AG04450 (cell line): ENCODE measurements around the gene CD1D. TPM values are rescaled to one million over a fixed set of nuclear protein-coding genes. Genes with fewer than 3 reads are reported as not detected.

Experiments used
- CTCF ChIA-PET: fragments of 300-600, 350-600 bp; formaldehyde crosslinking; extraction: SDS; loops from one replicate; lab custom pipeline; 2022; ENCODE audit warnings: antibody characterized with exemption, inconsistent platforms; lab: Charles Lee
- POLR2A ChIA-PET: fragments of 350-600 bp; formaldehyde crosslinking; extraction: SDS; loops from one replicate; lab custom pipeline; 2021; ENCODE audit warnings: antibody characterized with exemption, inconsistent platforms; lab: Yijun Ruan, JAX
- DNase-seq: peaks from one replicate; pipeline ENCODE4 v3.0.0-alpha.2; 2011; ENCODE audit warnings: low read depth, low spot score
- H3K27ac ChIP-seq: one replicate; pipeline ENCODE4 v1.5.1; 2012; ENCODE audit warnings: low read depth, low read length, control low read depth
- H3K27me3 ChIP-seq: one replicate; pipeline ENCODE4 v1.6.0; 2012; ENCODE audit warnings: low read length; ENCODE audit not compliant: control insufficient read depth, insufficient read depth
- H3K4me3 ChIP-seq: 2 replicates; pipeline ENCODE4 v1.5.1; 2011; ENCODE audit warnings: mild to moderate bottlenecking, low read depth, low read length, control low read depth
- H3K9me3 ChIP-seq: 2 replicates; pipeline ENCODE4 v1.5.1; 2012; ENCODE audit warnings: low read length; ENCODE audit not compliant: control insufficient read depth, insufficient read depth
- polyA plus RNA-seq: library from polyadenylated mRNA; depleted of rRNA; stranded (reverse); fragments of >200 nt; gene quantifications from 2 replicates; pipeline ENCODE4 v1.2.3, GENCODE V29; 2011
- TF ChIP-seq, protein P1 (sequence below): IDR thresholded peaks from 2 replicates; pipeline ENCODE4 v1.5.1; 2011; ENCODE audit warnings: low read depth, low read length, control low read depth, inconsistent platforms

The CD1D gene
- polyA plus RNA-seq, 1 experiment, result not detected

DNA sequence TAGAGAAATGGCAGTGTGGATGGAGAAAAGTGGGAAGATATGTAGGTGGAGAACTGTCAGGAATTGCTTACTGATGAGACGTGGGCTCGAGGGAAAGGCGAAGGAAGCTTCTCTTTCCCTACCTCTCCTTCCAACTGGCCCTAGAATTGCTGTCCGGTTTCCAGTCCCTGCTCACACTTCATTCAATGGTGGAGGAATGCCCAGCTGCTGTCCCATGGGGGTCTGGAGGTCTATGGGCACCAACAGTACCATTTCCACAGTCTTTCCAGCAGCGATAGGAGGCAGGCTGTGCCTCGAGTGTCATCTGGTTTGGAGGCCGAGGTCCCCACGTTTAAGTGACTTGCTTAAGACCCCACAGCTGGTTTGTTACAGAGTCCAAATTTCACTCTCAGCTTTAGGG, 31.5 kb upstream of the CD1D start:
- POLR2A ChIA-PET, result interaction anchor here (0.6 to 0.9 kb wide), 2 partner anchors 31 to 138 kb away, joined by 3 to 4 read pairs; no protein-coding TSS in a partner anchor
- H3K27me3 ChIP-seq, result no peaks in the 10 kb centered on the region
- DNase-seq, result no peak
- H3K27ac ChIP-seq, result no peak overlapping the region
- CTCF ChIA-PET, result interaction anchor here (1.3 to 1.8 kb wide), 3 partner anchors 31 to 185 kb away, joined by 4 to 5 read pairs (median 5); no protein-coding TSS in a partner anchor
- no peaks in the 10 kb centered on the region for H3K9me3 ChIP-seq
- TF ChIP-seq, protein P1, sequence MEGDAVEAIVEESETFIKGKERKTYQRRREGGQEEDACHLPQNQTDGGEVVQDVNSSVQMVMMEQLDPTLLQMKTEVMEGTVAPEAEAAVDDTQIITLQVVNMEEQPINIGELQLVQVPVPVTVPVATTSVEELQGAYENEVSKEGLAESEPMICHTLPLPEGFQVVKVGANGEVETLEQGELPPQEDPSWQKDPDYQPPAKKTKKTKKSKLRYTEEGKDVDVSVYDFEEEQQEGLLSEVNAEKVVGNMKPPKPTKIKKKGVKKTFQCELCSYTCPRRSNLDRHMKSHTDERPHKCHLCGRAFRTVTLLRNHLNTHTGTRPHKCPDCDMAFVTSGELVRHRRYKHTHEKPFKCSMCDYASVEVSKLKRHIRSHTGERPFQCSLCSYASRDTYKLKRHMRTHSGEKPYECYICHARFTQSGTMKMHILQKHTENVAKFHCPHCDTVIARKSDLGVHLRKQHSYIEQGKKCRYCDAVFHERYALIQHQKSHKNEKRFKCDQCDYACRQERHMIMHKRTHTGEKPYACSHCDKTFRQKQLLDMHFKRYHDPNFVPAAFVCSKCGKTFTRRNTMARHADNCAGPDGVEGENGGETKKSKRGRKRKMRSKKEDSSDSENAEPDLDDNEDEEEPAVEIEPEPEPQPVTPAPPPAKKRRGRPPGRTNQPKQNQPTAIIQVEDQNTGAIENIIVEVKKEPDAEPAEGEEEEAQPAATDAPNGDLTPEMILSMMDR, result no peak
- H3K4me3 ChIP-seq, result peak overlapping the region; percentile 45

DNA sequence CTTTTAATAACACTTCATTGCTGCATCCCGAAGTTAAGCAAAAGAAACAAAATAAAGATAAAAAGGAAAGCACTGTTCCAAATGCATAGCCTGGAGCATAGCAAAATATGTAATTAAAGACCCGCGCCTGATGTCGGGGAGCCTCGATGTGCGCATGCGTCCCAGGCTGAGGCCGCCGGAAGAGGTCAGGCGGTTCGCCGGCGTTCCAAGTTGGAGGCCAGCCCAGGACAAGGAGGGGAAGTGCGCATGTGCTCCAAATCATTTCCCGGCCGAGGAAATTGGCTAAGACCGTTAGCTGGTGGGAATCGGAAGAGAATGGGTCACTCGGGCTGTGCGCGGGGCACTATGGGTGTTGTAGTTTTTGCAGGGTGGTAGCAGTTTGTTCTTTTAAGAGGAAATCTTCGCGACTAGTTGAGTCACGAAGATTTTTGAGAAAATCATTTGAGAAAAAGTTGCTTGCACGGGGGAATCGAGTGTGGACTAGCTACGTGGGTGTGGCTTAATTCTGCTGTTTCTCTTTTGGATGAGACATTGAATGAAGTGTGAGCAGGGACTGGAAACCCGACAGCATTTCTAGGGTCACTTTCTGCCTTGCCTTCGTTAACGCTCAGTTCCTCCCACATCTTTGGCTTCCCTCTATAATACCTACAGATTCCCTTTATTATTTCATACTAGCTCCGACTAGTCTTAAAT, 31.0 kb upstream of the CD1D start:
- no peak overlapping the region for H3K27ac ChIP-seq
- H3K4me3 ChIP-seq, result peak overlapping the region; percentile 50
- ChIA-PET POLR2A (interaction anchor here (0.6 to 0.9 kb wide), 2 partner anchors 31 to 138 kb away, joined by 3 to 4 read pairs; no protein-coding TSS in a partner anchor), CTCF (interaction anchor here (1.2 to 1.8 kb wide), 4 partner anchors 32 to 187 kb away, joined by 4 to 5 read pairs (median 5); no protein-coding TSS in a partner anchor)
- peak; percentile 91 for DNase-seq
- H3K27me3 ChIP-seq, result no peaks in the 10 kb centered on the region
- H3K9me3 ChIP-seq, result no peaks in the 10 kb centered on the region
- TF ChIP-seq, protein P1, result no peak

DNA sequence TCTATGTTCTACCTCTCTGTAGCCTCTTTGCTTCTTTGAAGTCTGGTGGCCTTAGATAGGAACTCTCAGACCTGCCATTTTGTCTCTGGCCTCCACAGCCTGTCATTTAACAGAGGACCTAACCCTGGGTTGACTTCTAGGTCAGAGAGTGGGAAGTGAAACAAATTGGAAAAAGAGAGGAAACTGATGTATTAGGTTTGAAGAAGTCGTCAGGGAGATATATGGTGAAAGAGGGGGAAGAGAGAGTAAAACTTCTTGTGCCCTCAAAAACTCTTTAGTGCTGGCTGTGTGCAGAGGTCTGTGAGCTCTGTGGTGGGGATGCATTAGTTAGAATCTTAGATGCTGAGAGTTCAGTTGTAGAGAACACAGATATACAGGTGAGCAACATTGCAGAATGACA, 30.2 kb upstream of the CD1D start:
- H3K27ac ChIP-seq, result no peak overlapping the region
- ChIA-PET CTCF (interaction anchor here (0.7 to 1.2 kb wide), 4 partner anchors 24 to 921 kb away, joined by 3 to 5 read pairs (median 4); no protein-coding TSS in a partner anchor), POLR2A (no interaction called here)
- no peak for DNase-seq
- TF ChIP-seq, protein P1, result no peak
- H3K4me3 ChIP-seq, result no peak overlapping the region
- H3K27me3 ChIP-seq, result peaks cover 2% of the 10 kb centered on the region
- H3K9me3 ChIP-seq, result no peaks in the 10 kb centered on the region

DNA sequence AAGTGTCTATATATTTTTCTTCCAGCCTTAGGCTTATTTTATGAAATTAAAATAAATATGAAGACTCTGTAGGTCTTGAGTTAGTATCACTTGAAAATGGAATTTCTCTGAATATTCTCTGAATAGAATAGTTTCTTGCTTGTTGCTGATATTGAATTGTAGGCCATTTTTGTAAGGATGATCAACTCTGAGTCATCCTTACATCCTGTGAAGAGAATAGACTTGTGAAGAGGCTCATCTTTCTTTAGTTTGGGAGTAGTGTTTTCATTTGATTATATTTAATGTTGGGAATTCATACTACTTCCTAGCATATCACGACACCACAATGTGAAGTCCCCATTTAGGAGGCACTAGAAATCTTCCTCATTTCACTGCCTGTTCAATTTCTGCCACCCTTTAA, 27.5 kb upstream of the CD1D start:
- TF ChIP-seq, protein P1, result no peak
- H3K4me3 ChIP-seq, result no peak overlapping the region
- no peak for DNase-seq
- no peak overlapping the region for H3K27ac ChIP-seq
- H3K27me3 ChIP-seq, result peaks cover 5% of the 10 kb centered on the region
- H3K9me3 ChIP-seq, result no peaks in the 10 kb centered on the region
- ChIA-PET CTCF (interaction anchor here (1.7 kb wide), 1 partner anchor 189 kb away, joined by 4 read pairs; no protein-coding TSS in a partner anchor), POLR2A (no interaction called here)

DNA sequence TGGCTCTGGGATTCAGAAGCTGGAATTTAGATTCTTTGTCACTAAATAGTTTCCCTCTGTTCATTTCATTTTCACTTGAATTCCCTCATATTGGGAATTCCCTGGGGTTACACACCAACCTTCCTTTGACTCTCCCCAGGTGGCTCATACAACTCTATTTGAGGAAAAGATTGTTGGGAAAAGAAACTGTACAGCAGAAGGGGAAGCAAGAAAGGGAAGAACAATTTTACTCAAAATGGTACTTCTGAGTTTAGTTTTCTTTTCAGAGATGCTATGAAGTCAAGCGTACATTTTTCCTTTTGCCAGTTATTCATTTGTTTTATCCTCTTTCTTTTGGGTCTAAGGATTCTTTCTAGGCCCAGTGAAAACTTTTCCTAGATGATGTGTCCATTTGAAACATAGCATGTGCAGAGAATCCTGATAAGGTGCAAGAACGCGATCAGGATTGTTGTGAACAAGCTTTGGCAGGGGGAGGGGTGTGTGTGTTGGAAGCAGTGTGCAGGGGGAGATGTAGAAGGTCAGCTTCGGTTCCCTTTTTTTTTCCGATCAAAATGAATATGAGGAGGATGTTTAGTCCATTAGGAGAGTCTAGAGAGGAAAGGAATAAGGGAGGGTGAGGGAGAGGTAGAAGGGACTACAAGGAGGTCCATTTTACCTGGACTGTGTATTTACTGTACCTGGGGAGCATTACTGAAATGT, 26.8 kb upstream of the CD1D start:
- Histone ChIP-seq H3K27ac (no peak overlapping the region), H3K27me3 (peaks cover 5% of the 10 kb centered on the region), H3K9me3 (no peaks in the 10 kb centered on the region), H3K4me3 (no peak overlapping the region)
- TF ChIP-seq, protein P1, result no peak
- CTCF ChIA-PET, result interaction anchor here (0.6 to 1.7 kb wide), 2 partner anchors 36 to 190 kb away, joined by 3 to 4 read pairs; no protein-coding TSS in a partner anchor
- POLR2A ChIA-PET, result no interaction called here
- no peak for DNase-seq
